OCI-LY1 (cell line): ENCODE data around the gene BTBD9.

Experiments used
- H2AFZ ChIP-seq: fragments of 200-600 bp; sonication (generic), shearing (Covaris generic); 2 replicates; pipeline ENCODE4 v1.6.0; 2014; ENCODE audit warnings: antibody characterized with exemption, mild to moderate bottlenecking, low read length
- H3F3A ChIP-seq: fragments of 200-600 bp; sonication (generic), shearing (Covaris generic); 2 replicates; pipeline ENCODE4 v1.6.0; 2014; ENCODE audit warnings: mild to moderate bottlenecking, antibody characterized with exemption, low read length, moderate library complexity; ENCODE audit not compliant: insufficient read depth
- H3K27ac ChIP-seq: fragments of 200-600 bp; sonication (generic); 2 replicates; pipeline ENCODE4 v1.5.1; 2014; ENCODE audit warnings: low read length, mixed run types, mild to moderate bottlenecking, low read depth; ENCODE audit not compliant: poor library complexity, severe bottlenecking
- H3K27me3 ChIP-seq: fragments of 200-600 bp; sonication (generic); 2 replicates; pipeline ENCODE4 v1.6.0; 2014; ENCODE audit warnings: antibody characterized with exemption, mild to moderate bottlenecking, low read length, moderate library complexity; ENCODE audit not compliant: insufficient read depth
- H3K36me3 ChIP-seq: fragments of 200-600 bp; sonication (generic); 2 replicates; pipeline ENCODE4 v1.6.1; 2014; ENCODE audit warnings: mild to moderate bottlenecking, antibody characterized with exemption, low read length, moderate library complexity, mixed read lengths; ENCODE audit not compliant: insufficient read depth
- H3K4me1 ChIP-seq: fragments of 200-600 bp; sonication (generic); 2 replicates; pipeline ENCODE4 v1.5.1; 2014; ENCODE audit warnings: mild to moderate bottlenecking, low read length, moderate library complexity; ENCODE audit not compliant: insufficient read depth, severe bottlenecking
- H3K4me2 ChIP-seq: fragments of 200-600 bp; sonication (generic), shearing (Covaris generic); 2 replicates; pipeline ENCODE4 v1.6.1; 2014; ENCODE audit warnings: low read length
- H3K4me3 ChIP-seq: fragments of 200-600 bp; sonication (generic); 2 replicates; pipeline ENCODE4 v1.5.1; 2014; ENCODE audit warnings: low read length, low read depth, mild to moderate bottlenecking, mixed read lengths; ENCODE audit not compliant: poor library complexity, severe bottlenecking
- H3K79me2 ChIP-seq: fragments of 200-600 bp; shearing (Covaris generic); 2 replicates; pipeline ENCODE4 v1.6.1; 2016; ENCODE audit warnings: mixed run types, low read length, mixed read lengths; ENCODE audit not compliant: insufficient read depth
- H3K9ac ChIP-seq: fragments of 200-600 bp; sonication (generic), shearing (Covaris generic); 2 replicates; pipeline ENCODE4 v1.6.1; 2014; ENCODE audit warnings: mild to moderate bottlenecking, low read length, mixed read lengths
- H3K9me2 ChIP-seq: fragments of 200-600 bp; sonication (generic), shearing (Covaris generic); 2 replicates; pipeline ENCODE4 v1.6.1; 2014; ENCODE audit warnings: low read depth, mild to moderate bottlenecking, low read length, mixed read lengths
- H3K9me3 ChIP-seq: fragments of 200-600 bp; shearing (Covaris generic); 2 replicates; pipeline ENCODE4 v1.6.1; 2014; ENCODE audit warnings: low read length, mixed read lengths
- H4K20me1 ChIP-seq: fragments of 200-600 bp; sonication (generic), shearing (Covaris generic); 2 replicates; pipeline ENCODE4 v1.6.0; 2016; ENCODE audit warnings: mild to moderate bottlenecking, low read length; ENCODE audit not compliant: insufficient read depth
- CTCF ChIP-seq: fragments of 200-600 bp; sonication (generic), shearing (Covaris generic); IDR thresholded peaks from 2 replicates; pipeline ENCODE4 v1.5.1; 2017; ENCODE audit warnings: mild to moderate bottlenecking, antibody characterized with exemption, low read length, moderate library complexity, mixed read lengths
- EZH2 ChIP-seq: fragments of 200-600 bp; sonication (generic), shearing (Covaris generic); IDR thresholded peaks from 2 replicates; pipeline ENCODE4 v1.8.0; 2017; ENCODE audit warnings: borderline replicate concordance, mixed run types, mild to moderate bottlenecking, antibody characterized with exemption, low read length, moderate library complexity, mixed read lengths

Gene BTBD9

GRCh38 chr6:38644951-38645350, 5.2 kb upstream of the BTBD9 start:
- no peaks in the 10 kb centered on the region for H3K79me2 ChIP-seq
- no peaks in the 10 kb centered on the region for H3K9me3 ChIP-seq
- H3K27ac ChIP-seq = no peak overlapping the region
- H2AFZ ChIP-seq = no peak overlapping the region
- H3K36me3 ChIP-seq = no peaks in the 10 kb centered on the region
- no peaks in the 10 kb centered on the region for H3F3A ChIP-seq
- peaks cover 10% of the 10 kb centered on the region for H3K4me1 ChIP-seq
- no peaks in the 10 kb centered on the region for H3K27me3 ChIP-seq
- no peak overlapping the region for H3K4me2 ChIP-seq
- H4K20me1 ChIP-seq = no peaks in the 10 kb centered on the region
- no peaks in the 10 kb centered on the region for H3K9me2 ChIP-seq
- TF ChIP-seq EZH2 (no peak), CTCF (no peak)
- H3K4me3 ChIP-seq = no peak overlapping the region
- H3K9ac ChIP-seq = no peak overlapping the region

- Histone ChIP-seq H3F3A (no peaks in the 10 kb centered on the region), H3K9me2 (no peaks in the 10 kb centered on the region), H3K27me3 (no peaks in the 10 kb centered on the region), H3K27ac (no peak overlapping the region), H3K9me3 (no peaks in the 10 kb centered on the region), H4K20me1 (no peaks in the 10 kb centered on the region), H3K4me3 (peak overlapping the region; percentile 87), H3K36me3 (no peaks in the 10 kb centered on the region), H3K4me1 (peaks cover 17% of the 10 kb centered on the region), H3K4me2 (peak overlapping the region; percentile 85), H3K9ac (peak overlapping the region; percentile 65), H2AFZ (no peak overlapping the region), H3K79me2 (no peaks in the 10 kb centered on the region)
- TF ChIP-seq EZH2 (no peak), CTCF (no peak)
These were observed 634 bp upstream of the BTBD9 start for GRCh38 chr6:38640216-38640909.

GRCh38 chr6:38638941-38639497, 710 bp downstream of the BTBD9 start:
- TF ChIP-seq CTCF (no peak), EZH2 (no peak)
- no peaks in the 10 kb centered on the region for H3K27me3 ChIP-seq
- peaks cover 17% of the 10 kb centered on the region for H3K4me1 ChIP-seq
- no peaks in the 10 kb centered on the region for H3K9me3 ChIP-seq
- H3K9me2 ChIP-seq = no peaks in the 10 kb centered on the region
- no peaks in the 10 kb centered on the region for H3F3A ChIP-seq
- peak overlapping the region; percentile 65 for H3K9ac ChIP-seq
- no peaks in the 10 kb centered on the region for H3K36me3 ChIP-seq
- H3K79me2 ChIP-seq = no peaks in the 10 kb centered on the region
- H2AFZ ChIP-seq = peak overlapping the region; percentile 28
- H3K4me2 ChIP-seq = peak overlapping the region; percentile 85
- peak overlapping the region; percentile 87 for H3K4me3 ChIP-seq
- no peaks in the 10 kb centered on the region for H4K20me1 ChIP-seq
- no peak overlapping the region for H3K27ac ChIP-seq
